H1 (cell line): ENCODE results near the gene CACNG4. TPM values are rescaled to one million over a fixed set of nuclear protein-coding genes. Genes with fewer than 3 reads are reported as not detected.

Experiments
- CTCF ChIA-PET: fragments of 300-600 bp; sonication (Branson Sonifier 250); formaldehyde crosslinking; loops from one replicate; lab custom pipeline; 2021; ENCODE audit not compliant: partially characterized antibody; lab: Charles Lee
- POLR2A ChIA-PET: fragments of 300-600 bp; sonication (Branson Sonifier 250); formaldehyde crosslinking; loops from one replicate; lab custom pipeline; 2021; ENCODE audit warnings: inconsistent platforms; ENCODE audit not compliant: partially characterized antibody; lab: Charles Lee
- DNase-seq, 2 experiments: peaks; one replicate each; pipeline versions ENCODE4 v3.0.0 to v3.0.0-alpha.2; 2010 to 2022; ENCODE audit warnings: low spot score in 2 of 2, low read depth in 1 of 2, mixed read lengths in 1 of 2
- FAIRE-seq: peaks from 2 replicates; lab custom pipeline; 2011; peaks lifted over from hg19 to GRCh38; lab: Jason Lieb, UNC
- H2AFZ ChIP-seq: 2 replicates; pipeline ENCODE4 v1.8.1; 2012; ENCODE audit warnings: low read length, inconsistent platforms
- H2AK5ac ChIP-seq: 2 replicates; pipeline ENCODE4 v1.6.1; 2013; ENCODE audit warnings: low read depth, low read length
- H2BK120ac ChIP-seq: replicated peaks from 2 replicates; pipeline ENCODE3; 2013; ENCODE audit warnings: low read depth, low read length, inconsistent platforms
- H2BK12ac ChIP-seq: 2 replicates; pipeline ENCODE4 v1.6.1; 2013; ENCODE audit warnings: low read depth, low read length
- H2BK15ac ChIP-seq: 2 replicates; pipeline ENCODE4 v1.6.1; 2013; ENCODE audit warnings: low read length
- H2BK20ac ChIP-seq: 2 replicates; pipeline ENCODE4 v1.6.1; 2013; ENCODE audit warnings: low read length
- H2BK5ac ChIP-seq: 2 replicates; pipeline ENCODE4 v1.6.1; 2013; ENCODE audit warnings: low read depth, low read length
- H3K14ac ChIP-seq: 2 replicates; pipeline ENCODE4 v1.6.1; 2013; ENCODE audit warnings: inconsistent platforms; ENCODE audit not compliant: insufficient read length
- H3K18ac ChIP-seq: 2 replicates; pipeline ENCODE4 v1.6.1; 2013; ENCODE audit warnings: low read length; ENCODE audit errors: extremely low read depth
- H3K23ac ChIP-seq: 2 replicates; pipeline ENCODE4 v1.6.1; 2013; ENCODE audit warnings: inconsistent platforms; ENCODE audit not compliant: insufficient read length
- H3K23me2 ChIP-seq: 2 replicates; pipeline ENCODE4 v1.6.1; 2013; ENCODE audit warnings: low read depth, low read length
- H3K27ac ChIP-seq: 2 replicates; pipeline ENCODE4 v1.6.1; 2011; ENCODE audit warnings: low read depth, low read length, inconsistent platforms
- H3K27me3 ChIP-seq, 4 experiments: replicated peaks in 1 of 4; 1 replicate in 1 of 4; 2 replicates in 3 of 4; pipeline versions ENCODE4 v1.6.1 to v1.8.1; 2011 to 2013; ENCODE audit warnings: low read length in 3 of 4, mild to moderate bottlenecking in 3 of 4, inconsistent platforms in 2 of 4, mixed read lengths in 2 of 4, moderate library complexity in 1 of 4; ENCODE audit not compliant: control insufficient read depth in 3 of 4, insufficient read depth in 3 of 4; ENCODE audit errors: extremely low read depth in 1 of 4
- H3K36me3 ChIP-seq, 4 experiments: 2 replicates each; pipeline versions ENCODE4 v1.6.1 to v1.8.1; 2011 to 2013; ENCODE audit warnings: mild to moderate bottlenecking in 4 of 4, low read length in 3 of 4, moderate library complexity in 2 of 4, control low read depth in 1 of 4, inconsistent platforms in 1 of 4; ENCODE audit not compliant: insufficient read depth in 4 of 4, control insufficient read depth in 2 of 4
- H3K4ac ChIP-seq: replicated peaks from 2 replicates; pipeline ENCODE3; 2013; ENCODE audit warnings: low read length, low read depth, mixed read lengths, inconsistent platforms; ENCODE audit not compliant: insufficient read length
- H3K4me1 ChIP-seq, 4 experiments: replicated peaks in 1 of 4; 1 replicate in 1 of 4; 2 replicates in 3 of 4; pipeline versions ENCODE4 v1.6.1 to v1.8.1; 2011 to 2013; ENCODE audit warnings: low read length in 3 of 4, inconsistent platforms in 2 of 4, mixed read lengths in 1 of 4; ENCODE audit not compliant: insufficient read depth in 4 of 4, control insufficient read depth in 3 of 4
- H3K4me2 ChIP-seq, 2 experiments: 2 replicates each; pipeline versions ENCODE4 v1.6.1 to v1.8.1; 2011 to 2013; ENCODE audit warnings: low read depth in 2 of 2, low read length in 2 of 2, control low read depth in 1 of 2, inconsistent platforms in 1 of 2, mild to moderate bottlenecking in 1 of 2; ENCODE audit not compliant: insufficient read depth in 1 of 2
- H3K4me3 ChIP-seq, 4 experiments: fragments of 200-600, 300-600 bp in 1 of 4; sonication (generic), shearing (Covaris generic), sonication (Bioruptor Twin) in 1 of 4; 2 replicates each; pipeline versions ENCODE4 v1.5.1 to v1.8.1; 2011 to 2016; ENCODE audit warnings: low read length in 4 of 4, low read depth in 3 of 4, control low read depth in 2 of 4, inconsistent platforms in 2 of 4, mild to moderate bottlenecking in 2 of 4, mixed read lengths in 1 of 4, moderate library complexity in 1 of 4; ENCODE audit not compliant: insufficient read depth in 2 of 4; ENCODE audit errors: extremely low read depth in 1 of 4
- H3K56ac ChIP-seq: replicated peaks from 2 replicates; pipeline ENCODE3; 2013; ENCODE audit warnings: low read depth, mild to moderate bottlenecking, mixed read lengths, low read length, inconsistent platforms; ENCODE audit not compliant: insufficient read length
- H3K79me1 ChIP-seq: 2 replicates; pipeline ENCODE4 v1.6.1; 2013; ENCODE audit warnings: low read depth, low read length, control low read depth
- H3K79me2 ChIP-seq, 2 experiments: 2 replicates each; pipeline versions ENCODE4 v1.6.1 to v1.8.1; 2012 to 2013; ENCODE audit warnings: low read length in 2 of 2, mild to moderate bottlenecking in 2 of 2, inconsistent platforms in 1 of 2; ENCODE audit not compliant: insufficient read depth in 2 of 2, control insufficient read depth in 1 of 2
- H3K9ac ChIP-seq, 4 experiments: replicated peaks in 1 of 4; 1 replicate in 1 of 4; 2 replicates in 3 of 4; pipeline versions ENCODE4 v1.6.1 to v1.8.1; 2011 to 2013; ENCODE audit warnings: low read depth in 3 of 4, low read length in 3 of 4, control low read depth in 2 of 4, mild to moderate bottlenecking in 2 of 4, moderate library complexity in 2 of 4, inconsistent platforms in 1 of 4; ENCODE audit errors: extremely low read depth in 1 of 4
- H3K9me3 ChIP-seq, 2 experiments: 2 replicates each; pipeline versions ENCODE4 v1.6.1 to v1.8.1; 2012 to 2013; ENCODE audit warnings: mild to moderate bottlenecking in 2 of 2, moderate library complexity in 2 of 2, control low read depth in 1 of 2, inconsistent platforms in 1 of 2, low read depth in 1 of 2, low read length in 1 of 2, mixed read lengths in 1 of 2; ENCODE audit not compliant: insufficient read depth in 2 of 2
- H4K20me1 ChIP-seq, 2 experiments: replicated peaks in 1 of 2; 2 replicates each; pipeline versions ENCODE3 to v1.8.1; 2011 to 2013; ENCODE audit warnings: inconsistent platforms in 2 of 2, low read length in 2 of 2, mild to moderate bottlenecking in 1 of 2; ENCODE audit not compliant: insufficient read depth in 2 of 2, control insufficient read depth in 1 of 2
- H4K5ac ChIP-seq: 2 replicates; pipeline ENCODE4 v1.6.1; 2013; ENCODE audit warnings: low read length, low read depth, mixed read lengths, inconsistent platforms; ENCODE audit not compliant: insufficient read length
- H4K8ac ChIP-seq: 2 replicates; pipeline ENCODE4 v1.8.0; 2013; ENCODE audit warnings: mild to moderate bottlenecking, moderate library complexity, low read length, inconsistent platforms; ENCODE audit not compliant: insufficient read depth; ENCODE audit errors: extremely low read depth
- H4K91ac ChIP-seq: replicated peaks from 2 replicates; pipeline ENCODE3; 2013; ENCODE audit warnings: low read length, mixed read lengths, inconsistent platforms; ENCODE audit not compliant: insufficient read length
- ASH2L ChIP-seq: fragments of 200-600, 300-600 bp; sonication (generic); IDR thresholded peaks from one replicate; pipeline ENCODE4 v1.7.1; 2017; ENCODE audit warnings: low read length
- FOSL1 ChIP-seq: IDR thresholded peaks from 2 replicates; pipeline ENCODE4 v1.6.1; 2011; ENCODE audit warnings: mild to moderate bottlenecking, low read depth, low read length, moderate library complexity; ENCODE audit not compliant: insufficient read depth
- KDM4A ChIP-seq: IDR thresholded peaks from one replicate; pipeline ENCODE4 v1.7.1; 2012; ENCODE audit warnings: low read depth, mild to moderate bottlenecking, moderate library complexity, low read length, inconsistent platforms; ENCODE audit not compliant: severe bottlenecking
- MAX ChIP-seq: IDR thresholded peaks from 2 replicates; pipeline ENCODE4 v1.6.1; 2012; ENCODE audit warnings: inconsistent platforms
- RBBP5 ChIP-seq: IDR thresholded peaks from 2 replicates; pipeline ENCODE4 v1.7.1; 2012; ENCODE audit warnings: low read depth, mild to moderate bottlenecking, inconsistent platforms, low read length, moderate library complexity, borderline replicate concordance
- YY1 ChIP-seq: IDR thresholded peaks from 2 replicates; pipeline ENCODE4 v1.6.1; 2011; ENCODE audit warnings: low read depth, mild to moderate bottlenecking, low read length
- WGBS, 2 experiments: shearing (Covaris generic) in 1 of 2; methylation state at CpG; one replicate each; pipeline versions ENCODE4 v1.1.6 to v1.1.7; 2013 to 2015; ENCODE audit warnings: low lambda C conversion rate in 2 of 2, mixed read lengths in 2 of 2, inconsistent platforms in 1 of 2, low coverage in 1 of 2, missing lambda C conversion rate in 1 of 2; ENCODE audit not compliant: insufficient replicate concordance in 2 of 2, insufficient coverage in 1 of 2, insufficient read length in 1 of 2; ENCODE audit errors: extremely low coverage in 1 of 2, missing lambda C conversion rate in 1 of 2; 5-methylcytosine and 5-hydroxymethylcytosine counted together
- polyA plus RNA-seq, 7 experiments: library from polyadenylated mRNA; depleted of rRNA in 3 of 7; stranded (reverse) in 5 of 7; unstranded in 2 of 7; fragments of >200 nt in 5 of 7; fragments of 200-250 nt in 2 of 7; gene quantifications; 1 replicate in 5 of 7; 2 replicates in 1 of 7; 4 replicates in 1 of 7; pipeline versions ENCODE4 v1.2.1 to v1.2.3, GENCODE V29; 2011 to 2013; ENCODE audit warnings: missing spikeins in 2 of 7, mixed read lengths in 2 of 7
- total RNA-seq: library from RNA; stranded (reverse); fragmentation: NEBNext Ultra II Directional; extraction: Animal tissue kit (Norgen Biotek cat#: 25700); gene quantifications from 2 replicates; pipeline ENCODE4 v1.2.1, GENCODE V29; 2021

The CACNG4 gene
- total and polyA plus RNA-seq, 2 of the 8 experiments (the other 6 are each of a cell fraction or from before 2014, with no cell fraction given), result 3.6 to 5.6 TPM

GRCh38 chr17:67032985-67033384 is 68.5 kb downstream of the CACNG4 start:
- CTCF ChIA-PET, result interaction anchor here (0.6 to 1.4 kb wide), 2 partner anchors 16 to 317 kb away, joined by 3 to 4 read pairs; no protein-coding TSS in a partner anchor
- H3K18ac ChIP-seq, result no peak overlapping the region
- TF ChIP-seq ASH2L (no peak), MAX (no peak), YY1 (no peak), FOSL1 (no peak), RBBP5 (no peak), KDM4A (no peak)

More at GRCh38 chr17:67032985-67033384, 68.5 kb downstream of the CACNG4 start:
- Histone ChIP-seq H4K8ac (no peak overlapping the region), H2AFZ (no peak overlapping the region), H3K79me1 (no peaks in the 10 kb centered on the region), H2BK15ac (no peak overlapping the region), H3K4ac (no peak overlapping the region), H2BK20ac (no peak overlapping the region), H3K4me1 (no peaks in the 10 kb centered on the region), H3K9ac (no peak overlapping the region), H4K91ac (no peak overlapping the region), H3K27ac (no peak overlapping the region), H3K4me2 (no peak overlapping the region), H3K23me2 (no peaks in the 10 kb centered on the region), H4K20me1 (no peaks in the 10 kb centered on the region), H3K27me3 (no peaks in the 10 kb centered on the region), H3K9me3 (no peaks in the 10 kb centered on the region), H2BK5ac (no peak overlapping the region), H3K36me3 (no peaks in the 10 kb centered on the region), H3K4me3 (no peak overlapping the region), H3K23ac (no peak overlapping the region), H2BK120ac (no peak overlapping the region), H3K79me2 (no peaks in the 10 kb centered on the region), H2AK5ac (no peak overlapping the region), H3K56ac (no peak overlapping the region), H3K14ac (no peak overlapping the region), H4K5ac (no peak overlapping the region), H2BK12ac (no peak overlapping the region)
- POLR2A ChIA-PET, result interaction anchor here (1.3 kb wide), 1 partner anchor 11 kb away, joined by 3 read pairs; the partner anchor contains the start of gene CACNG1
- no peak for DNase-seq
- WGBS, 2 experiments, result 86% methylated on average over 3 of the region's 13 CpGs; no CpG with 5 or more reads in 1 of the 2 experiments
- FAIRE-seq, result no peak
